ENCODE data around the gene ADAT2.
"Not testable (repeated sequence)": the region's sequence is repeated elsewhere in the genome, so short reads cannot be mapped to it uniquely, and the experiment has no call there.

Gene ADAT2

GRCh38 chr6:143450453-143451371 is at the start of gene ADAT2, which contains the start of gene PEX3:
TSS of gene ADAT2 (minus strand) at chr6:143450695. CDS start at chr6:143450658, 37 bp downstream.
TSS of gene PEX3 (plus strand) at chr6:143450805. CDS start at chr6:143451043, 238 bp downstream.
- peak; percentile 94 for DNase-seq

DNA sequence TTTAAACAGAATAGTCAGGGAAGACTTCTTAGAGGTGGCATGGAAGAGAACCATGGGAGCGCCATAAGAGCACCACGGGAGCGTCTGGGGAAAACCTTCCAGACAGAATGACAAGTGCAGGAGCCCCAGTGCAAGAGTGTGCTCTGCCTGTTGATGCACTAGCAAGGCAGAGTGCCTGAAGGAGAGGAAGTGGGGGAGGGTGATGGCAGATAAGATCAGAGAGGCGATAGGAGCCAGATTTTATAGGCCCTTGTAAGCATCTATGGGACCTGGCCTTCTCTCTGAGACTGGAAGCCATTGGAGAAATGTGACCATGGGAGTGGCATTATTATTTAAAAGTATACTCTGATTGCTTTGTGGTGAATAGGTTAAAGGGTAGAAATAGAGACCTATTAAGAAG is 47.9 kb upstream of the ADAT2 start:
- DNase-seq: no peak

GRCh38 chr6:143496974-143497373 is 46.5 kb upstream of the ADAT2 start:
- DNase-seq: no peak

DNA sequence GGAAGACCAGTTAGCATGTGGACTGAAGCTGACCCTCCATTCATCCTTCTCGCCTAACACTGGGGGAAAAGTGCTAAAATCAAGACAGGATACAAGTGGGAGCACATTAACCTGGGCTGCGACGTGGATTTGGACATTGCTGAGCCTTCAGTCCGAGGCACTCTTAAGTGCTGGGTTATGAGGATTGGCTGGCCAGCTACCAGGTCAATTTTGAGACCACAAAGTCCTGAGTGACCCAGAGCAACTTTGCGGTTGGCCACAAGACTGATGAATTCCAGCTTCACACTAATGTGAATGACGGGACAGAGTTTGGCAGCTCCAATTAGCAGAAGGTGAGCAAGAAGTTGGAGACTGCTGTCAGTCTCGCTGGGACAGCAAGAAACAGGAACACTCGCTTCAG is 40.3 kb upstream of the ADAT2 start:
- DNase-seq: no peak

- no peak for DNase-seq
Observed at GRCh38 chr6:143490244-143490643, 39.7 kb upstream of the ADAT2 start.

GRCh38 chr6:143486752-143487151 is 36.3 kb upstream of the ADAT2 start:
- no peak for DNase-seq

DNA sequence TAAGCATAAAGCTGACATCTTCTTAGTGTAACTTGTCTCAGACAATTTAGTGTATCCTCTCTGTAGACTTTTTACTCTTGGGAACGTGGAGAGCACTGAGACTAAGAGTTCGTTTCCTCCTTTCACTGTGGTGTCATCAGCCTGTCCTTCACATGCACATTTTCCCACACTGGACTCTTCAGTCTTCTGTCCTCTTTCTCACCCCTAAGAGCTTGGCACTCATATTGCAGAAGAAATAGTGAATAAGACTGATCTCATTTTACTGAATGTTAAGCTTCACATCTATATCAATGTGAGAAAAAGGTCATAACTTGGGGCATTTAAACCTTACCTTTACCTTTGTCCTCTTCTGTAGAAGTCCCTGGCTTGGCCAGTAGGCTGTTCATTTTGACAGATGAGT is 35.5 kb upstream of the ADAT2 start:
- DNase-seq: no peak

DNA sequence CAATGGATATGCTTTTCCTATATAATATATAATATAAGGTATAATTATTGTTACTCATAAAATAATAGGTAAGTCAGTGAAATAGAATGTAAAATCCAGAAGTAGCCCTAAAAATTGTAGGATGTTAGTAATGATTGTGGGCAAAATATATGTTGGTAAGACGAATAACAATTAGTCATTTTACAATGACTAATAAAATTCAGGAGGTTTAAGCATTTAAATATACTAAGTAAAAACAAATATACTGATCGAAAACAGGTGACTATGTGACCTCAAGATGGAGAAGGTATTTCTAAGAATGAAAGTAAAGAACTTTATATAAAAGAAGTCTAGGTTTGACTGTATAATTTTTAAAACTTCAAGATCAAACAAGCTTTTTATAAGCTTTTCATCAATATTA is 32.1 kb upstream of the ADAT2 start:
- no peak for DNase-seq

- no peak for DNase-seq
Observed at GRCh38 chr6:143478479-143479062, 28.1 kb upstream of the ADAT2 start.

DNA sequence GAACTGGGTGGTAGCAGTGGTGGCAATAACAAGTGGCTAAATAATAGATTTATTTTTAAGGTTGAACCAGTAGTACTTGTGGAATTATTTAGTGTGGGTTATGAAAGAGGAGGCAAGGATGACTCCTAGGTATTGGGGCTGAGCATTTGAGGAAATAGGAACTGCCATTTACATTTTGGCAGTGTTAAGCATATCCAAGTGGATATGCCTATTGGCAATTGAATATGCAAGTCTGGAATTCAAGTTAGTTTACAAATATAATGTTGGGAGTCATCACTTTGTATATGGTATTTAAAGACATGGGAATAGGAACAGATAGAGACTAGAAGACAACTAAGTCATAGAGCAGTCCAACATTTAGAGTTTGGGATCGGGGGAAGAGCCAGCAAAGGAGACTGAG is 26.1 kb upstream of the ADAT2 start:
- DNase-seq: no peak

GRCh38 chr6:143471822-143472221 is 21.3 kb upstream of the ADAT2 start:
- DNase-seq: no peak

- DNase-seq: not testable (repeated sequence)
Observed at GRCh38 chr6:143468823-143469222, 18.3 kb upstream of the ADAT2 start.

- DNase-seq: no peak
Observed at GRCh38 chr6:143468026-143468425, 17.5 kb upstream of the ADAT2 start.

GRCh38 chr6:143465546-143465945 is 15.1 kb upstream of the ADAT2 start:
- DNase-seq: no peak

- no peak for DNase-seq
Observed at GRCh38 chr6:143457563-143458359, 7.3 kb upstream of the ADAT2 start.

DNA sequence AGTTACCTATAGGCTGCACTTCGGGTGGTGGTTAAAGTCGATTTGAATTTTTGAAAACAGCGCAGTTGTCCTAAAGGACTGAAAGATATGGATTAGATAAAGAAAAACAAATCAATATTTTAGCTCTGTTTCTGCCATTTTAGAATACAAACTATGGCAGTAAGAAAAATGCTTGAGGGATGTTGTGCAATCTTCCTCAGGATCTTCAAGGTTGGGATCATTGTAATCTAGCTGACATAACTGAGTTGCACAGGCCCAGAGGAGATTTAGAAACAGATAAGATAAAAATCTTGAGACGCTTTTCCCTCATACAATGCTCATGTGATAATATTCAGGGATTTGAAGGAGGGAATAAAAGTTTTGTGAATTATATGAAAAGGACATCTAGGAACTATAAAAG is 1.0 kb upstream of the ADAT2 start:
- DNase-seq: no peak

DNA sequence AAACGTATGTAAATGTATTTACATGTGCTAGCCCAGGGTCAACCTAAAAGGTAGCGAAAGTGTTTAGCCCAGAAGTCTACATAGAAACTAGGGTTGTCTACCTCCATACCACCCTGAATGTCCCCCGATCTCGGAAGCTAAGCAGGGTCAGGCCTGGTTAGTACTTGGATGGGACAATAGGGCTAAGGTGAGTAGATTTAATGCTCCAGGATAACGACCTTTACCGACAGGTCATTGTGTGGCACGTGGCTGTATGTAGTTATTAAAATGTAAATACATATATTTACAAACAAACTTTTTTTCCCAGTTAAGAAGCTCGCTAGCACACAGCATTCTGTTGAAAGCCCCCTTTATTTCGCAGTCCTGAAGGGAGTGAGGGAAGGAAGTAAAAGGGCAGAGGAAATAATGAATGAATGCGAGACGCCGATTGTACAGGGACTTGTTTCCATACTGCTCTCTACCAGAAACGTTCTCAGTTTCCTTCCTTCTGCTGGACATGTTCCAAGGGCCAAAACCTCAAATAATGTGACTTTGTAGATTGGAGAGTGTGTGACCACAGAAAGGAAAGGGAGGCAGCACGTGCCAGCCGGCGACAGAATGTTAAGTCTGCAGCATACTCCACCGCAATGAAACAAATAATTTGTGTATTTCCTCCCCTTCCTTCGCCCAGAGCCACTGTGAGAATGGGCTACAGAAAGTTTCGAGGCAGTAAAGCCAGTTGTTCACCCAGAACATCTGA is 612 bp downstream of the ADAT2 start:
- DNase-seq: peak; percentile 33

DNA sequence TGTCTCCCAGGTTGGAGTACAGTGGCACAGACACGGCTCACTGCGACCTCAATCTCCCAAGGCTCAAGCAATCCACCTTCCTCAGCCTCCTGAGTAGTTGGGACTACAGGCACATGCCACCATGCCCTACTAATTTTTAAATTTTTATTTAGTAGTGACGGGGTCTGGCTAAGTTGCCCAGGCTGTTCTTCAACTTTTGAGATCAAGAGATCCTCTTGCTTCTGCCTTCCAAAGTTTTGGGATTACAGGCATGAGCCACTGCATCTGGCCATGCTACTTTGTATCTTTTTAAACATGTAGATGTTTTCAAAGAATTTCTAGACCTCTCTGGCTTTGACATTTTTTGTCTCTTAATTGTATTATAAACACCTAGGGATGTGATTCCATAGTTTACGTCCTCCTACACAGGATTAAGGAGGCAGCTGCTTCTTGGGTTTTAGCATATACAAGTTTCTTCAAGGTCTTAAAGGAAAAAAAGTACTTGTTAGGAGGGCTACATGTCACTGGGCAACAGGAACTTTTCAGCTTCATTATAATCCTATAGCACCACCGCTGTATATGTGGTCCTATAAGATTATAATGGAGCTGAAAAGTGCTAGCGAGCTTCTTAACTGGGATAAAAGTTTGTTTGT is 1.3 kb downstream of the ADAT2 start:
- no peak for DNase-seq

DNA sequence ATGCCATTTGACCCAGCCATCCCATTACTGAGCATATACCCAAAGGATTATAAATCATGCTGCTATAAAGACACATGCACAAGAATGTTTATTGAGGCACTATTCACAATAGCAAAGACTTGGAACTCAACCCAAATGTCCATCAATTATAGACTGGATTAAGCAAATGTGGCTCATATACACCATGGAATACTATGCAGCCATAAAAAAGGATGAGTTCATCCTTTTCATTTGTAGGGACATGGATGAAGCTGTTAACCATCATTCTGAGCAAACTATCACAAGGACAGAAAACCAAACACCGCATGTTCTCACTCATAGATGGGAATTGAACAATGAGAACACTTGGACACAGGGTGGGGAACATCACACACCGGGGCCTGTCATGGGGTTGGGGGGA is 2.6 kb downstream of the ADAT2 start:
- DNase-seq: not testable (repeated sequence)

- DNase-seq: no peak
Observed at GRCh38 chr6:143443096-143443495, 7.4 kb downstream of the ADAT2 start.

- DNase-seq: no peak
Observed at GRCh38 chr6:143441680-143442545, 8.6 kb downstream of the ADAT2 start.

All from NCI-H526 treated with DMSO at 0.1 percent for 48 hours (cell line).